Measurements from ENCODE around the gene ITGB5. TPM values are rescaled to one million over a fixed set of nuclear protein-coding genes. Genes with fewer than 3 reads are reported as not detected.

Gene ITGB5
- total and polyA plus RNA-seq, 4 donors, result 101 to 369 (median 292) TPM

- Histone ChIP-seq H3K9me3 (ENCODE audit: control insufficient read depth, low read length) (no peaks in the 10 kb centered on the region), H3K4me3 (ENCODE audit: low read length in 2 of 2) (no peak overlapping the region), H3K27me3 (ENCODE audit: control insufficient read depth in 1 of 2, insufficient read depth in 2 of 2, low read length in 1 of 2) (no peaks in the 10 kb centered on the region), H3K36me3 (ENCODE audit: control insufficient read depth in 1 of 2, insufficient read depth in 2 of 2, low read length in 1 of 2) (peaks cover 7 to 13% of the 10 kb centered on the region in 2 donors), H3K27ac (ENCODE audit: low read depth in 1 of 2, low read length in 2 of 2) (no peak overlapping the region), H3K4me1 (ENCODE audit: control insufficient read depth in 1 of 2, insufficient read depth in 2 of 2, low read length in 2 of 2) (no peaks in the 10 kb centered on the region)
- intact Hi-C loops (cut with DNase I), result no loop called here
- ATAC-seq (ENCODE audit: low FRiP score) (no peak), DNase-seq (peak in 1 of 2 donors; percentile 52)
- WGBS, 2 donors, result 89% methylated on average over 15 of the region's 15 CpGs
Measured at GRCh38 chr3:124763644-124764358, 123.4 kb downstream of the ITGB5 start.

GRCh38 chr3:124763206-124763605 is 124.0 kb downstream of the ITGB5 start:
- intact Hi-C loops (cut with DNase I), result no loop called here
- Histone ChIP-seq H3K9me3 (ENCODE audit: control insufficient read depth, low read length) (no peaks in the 10 kb centered on the region), H3K4me1 (ENCODE audit: control insufficient read depth in 1 of 2, insufficient read depth in 2 of 2, low read length in 2 of 2) (no peaks in the 10 kb centered on the region), H3K36me3 (ENCODE audit: control insufficient read depth in 1 of 2, insufficient read depth in 2 of 2, low read length in 1 of 2) (peaks cover 4 to 13% of the 10 kb centered on the region in 2 donors), H3K4me3 (ENCODE audit: low read length in 2 of 2) (no peak overlapping the region), H3K27ac (ENCODE audit: low read depth in 1 of 2, low read length in 2 of 2) (no peak overlapping the region), H3K27me3 (ENCODE audit: control insufficient read depth in 1 of 2, insufficient read depth in 2 of 2, low read length in 1 of 2) (no peaks in the 10 kb centered on the region)
- WGBS, 2 donors, result 80 to 81% methylated on average over 8 of the region's 8 CpGs
- ATAC-seq (ENCODE audit: low FRiP score) (no peak), DNase-seq (peak in 1 of 2 donors; percentile 75)

GRCh38 chr3:124762661-124763011 is 124.5 kb downstream of the ITGB5 start:
- intact Hi-C loops (cut with DNase I), result no loop called here
- Histone ChIP-seq H3K27ac (ENCODE audit: low read depth in 1 of 2, low read length in 2 of 2) (peak overlapping the region in 1 of 2 donors; percentile 38), H3K27me3 (ENCODE audit: control insufficient read depth in 1 of 2, insufficient read depth in 2 of 2, low read length in 1 of 2) (no peaks in the 10 kb centered on the region), H3K36me3 (ENCODE audit: control insufficient read depth in 1 of 2, insufficient read depth in 2 of 2, low read length in 1 of 2) (peaks cover 4 to 13% of the 10 kb centered on the region in 2 donors), H3K9me3 (ENCODE audit: control insufficient read depth, low read length) (no peaks in the 10 kb centered on the region), H3K4me1 (ENCODE audit: control insufficient read depth in 1 of 2, insufficient read depth in 2 of 2, low read length in 2 of 2) (no peaks in the 10 kb centered on the region), H3K4me3 (ENCODE audit: low read length in 2 of 2) (no peak overlapping the region)
- no peak for ATAC-seq (ENCODE audit: low FRiP score)
- WGBS, 2 donors, result 80% methylated on average over 4 of the region's 4 CpGs
- peak in 1 of 2 donors; percentile 51 for DNase-seq

GRCh38 chr3:124761935-124762660 is 125.1 kb downstream of the ITGB5 start:
- WGBS, 2 donors, result 51 to 58% methylated on average over 6 of the region's 6 CpGs
- H3K4me1 ChIP-seq (ENCODE audit: control insufficient read depth in 1 of 2, insufficient read depth in 2 of 2, low read length in 2 of 2), result no peaks in the 10 kb centered on the region
- peaks cover 4 to 13% of the 10 kb centered on the region in 2 donors for H3K36me3 ChIP-seq (ENCODE audit: control insufficient read depth in 1 of 2, insufficient read depth in 2 of 2, low read length in 1 of 2)
- no peaks in the 10 kb centered on the region for H3K9me3 ChIP-seq (ENCODE audit: control insufficient read depth, low read length)
- no peak for ATAC-seq (ENCODE audit: low FRiP score)
- peak overlapping the region in 1 of 2 donors; percentile 38 for H3K27ac ChIP-seq (ENCODE audit: low read depth in 1 of 2, low read length in 2 of 2)
- intact Hi-C loops (cut with DNase I), result loop anchor here (1.0 kb wide), 1 partner anchor 139 kb away; no protein-coding TSS in a partner anchor
- H3K4me3 ChIP-seq (ENCODE audit: low read length in 2 of 2), result no peak overlapping the region
- DNase-seq, result no peak
- no peaks in the 10 kb centered on the region for H3K27me3 ChIP-seq (ENCODE audit: control insufficient read depth in 1 of 2, insufficient read depth in 2 of 2, low read length in 1 of 2)

GRCh38 chr3:124761250-124761796 is 125.8 kb downstream of the ITGB5 start:
- Histone ChIP-seq H3K27ac (ENCODE audit: low read depth in 1 of 2, low read length in 2 of 2) (peak overlapping the region in 1 of 2 donors; percentile 43), H3K36me3 (ENCODE audit: control insufficient read depth in 1 of 2, insufficient read depth in 2 of 2, low read length in 1 of 2) (peaks cover 4 to 13% of the 10 kb centered on the region in 2 donors), H3K27me3 (ENCODE audit: control insufficient read depth in 1 of 2, insufficient read depth in 2 of 2, low read length in 1 of 2) (no peaks in the 10 kb centered on the region), H3K4me1 (ENCODE audit: control insufficient read depth in 1 of 2, insufficient read depth in 2 of 2, low read length in 2 of 2) (no peaks in the 10 kb centered on the region), H3K9me3 (ENCODE audit: control insufficient read depth, low read length) (no peaks in the 10 kb centered on the region), H3K4me3 (ENCODE audit: low read length in 2 of 2) (no peak overlapping the region)
- WGBS, 2 donors, result 5 to 6% methylated on average over 15 of the region's 15 CpGs
- DNase-seq (peak; percentile 91 to 96), ATAC-seq (ENCODE audit: low FRiP score) (peak; percentile 91)
- intact Hi-C loops (cut with DNase I), result loop anchor here (1.0 kb wide), 1 partner anchor 140 kb away; no protein-coding TSS in a partner anchor

GRCh38 chr3:124760601-124761000 is 126.6 kb downstream of the ITGB5 start:
- peaks cover 2 to 11% of the 10 kb centered on the region in 2 donors for H3K36me3 ChIP-seq (ENCODE audit: control insufficient read depth in 1 of 2, insufficient read depth in 2 of 2, low read length in 1 of 2)
- H3K9me3 ChIP-seq (ENCODE audit: control insufficient read depth, low read length), result no peaks in the 10 kb centered on the region
- H3K4me3 ChIP-seq (ENCODE audit: low read length in 2 of 2), result no peak overlapping the region
- ATAC-seq (ENCODE audit: low FRiP score) (no peak), DNase-seq (no peak)
- H3K27me3 ChIP-seq (ENCODE audit: control insufficient read depth in 1 of 2, insufficient read depth in 2 of 2, low read length in 1 of 2), result no peaks in the 10 kb centered on the region
- intact Hi-C loops (cut with DNase I), result no loop called here
- WGBS, 2 donors, result 47 to 50% methylated on average over 2 of the region's 2 CpGs
- no peaks in the 10 kb centered on the region for H3K4me1 ChIP-seq (ENCODE audit: control insufficient read depth in 1 of 2, insufficient read depth in 2 of 2, low read length in 2 of 2)
- H3K27ac ChIP-seq (ENCODE audit: low read depth in 1 of 2, low read length in 2 of 2), result no peak overlapping the region

- Histone ChIP-seq H3K36me3 (ENCODE audit: control insufficient read depth in 1 of 2, insufficient read depth in 2 of 2, low read length in 1 of 2) (peaks cover 0 to 7% of the 10 kb centered on the region in 2 donors), H3K27me3 (ENCODE audit: control insufficient read depth in 1 of 2, insufficient read depth in 2 of 2, low read length in 1 of 2) (no peaks in the 10 kb centered on the region), H3K9me3 (ENCODE audit: control insufficient read depth, low read length) (no peaks in the 10 kb centered on the region), H3K4me3 (ENCODE audit: low read length in 2 of 2) (no peak overlapping the region), H3K4me1 (ENCODE audit: control insufficient read depth in 1 of 2, insufficient read depth in 2 of 2, low read length in 2 of 2) (no peaks in the 10 kb centered on the region), H3K27ac (ENCODE audit: low read depth in 1 of 2, low read length in 2 of 2) (no peak overlapping the region)
- DNase-seq (peak in 1 of 2 donors; percentile 66), ATAC-seq (ENCODE audit: low FRiP score) (no peak)
- intact Hi-C loops (cut with DNase I), result no loop called here
- 85 to 86% methylated on average over 14 of the region's 14 CpGs for WGBS, 2 donors
Measured at GRCh38 chr3:124759666-124760401, 127.3 kb downstream of the ITGB5 start.

- DNase-seq (no peak), ATAC-seq (ENCODE audit: low FRiP score) (no peak)
- Histone ChIP-seq H3K9me3 (ENCODE audit: control insufficient read depth, low read length) (no peaks in the 10 kb centered on the region), H3K27ac (ENCODE audit: low read depth in 1 of 2, low read length in 2 of 2) (no peak overlapping the region), H3K36me3 (ENCODE audit: control insufficient read depth in 1 of 2, insufficient read depth in 2 of 2, low read length in 1 of 2) (peaks cover 0 to 4% of the 10 kb centered on the region in 2 donors), H3K4me1 (ENCODE audit: control insufficient read depth in 1 of 2, insufficient read depth in 2 of 2, low read length in 2 of 2) (no peaks in the 10 kb centered on the region), H3K4me3 (ENCODE audit: low read length in 2 of 2) (no peak overlapping the region), H3K27me3 (ENCODE audit: control insufficient read depth in 1 of 2, insufficient read depth in 2 of 2, low read length in 1 of 2) (no peaks in the 10 kb centered on the region)
- intact Hi-C loops (cut with DNase I), result no loop called here
- WGBS, 2 donors, result 65 to 72% methylated on average over 5 of the region's 5 CpGs
Measured at GRCh38 chr3:124758851-124759635, 128.1 kb downstream of the ITGB5 start.
